Neural progenitor cell (in vitro differentiated cells): ENCODE results near the gene TGFB1. TPM values are rescaled to one million over a fixed set of nuclear protein-coding genes. Genes with fewer than 3 reads are reported as not detected.

ENCODE experiments used
- DNase-seq: peaks from one replicate; pipeline ENCODE4 v3.0.0-alpha.2; 2016; ENCODE audit warnings: low spot score
- H2AFZ ChIP-seq: fragments of 200-600 bp; sonication (generic); replicated peaks from 2 replicates; pipeline ENCODE4 v1.6.1; 2016; ENCODE audit warnings: antibody characterized with exemption
- H3F3A ChIP-seq: fragments of 200-600 bp; sonication (generic); 2 replicates; pipeline ENCODE4 v1.6.1; 2016; ENCODE audit warnings: antibody characterized with exemption, low read depth
- H3K27ac ChIP-seq: fragments of 200-600 bp; sonication (generic); 2 replicates; pipeline ENCODE4 v1.5.1; 2016; ENCODE audit warnings: mild to moderate bottlenecking
- H3K27me3 ChIP-seq: fragments of 200-600 bp; sonication (generic); 2 replicates; pipeline ENCODE4 v1.6.1; 2016; ENCODE audit warnings: mild to moderate bottlenecking, moderate library complexity
- H3K36me3 ChIP-seq: fragments of 200-600 bp; sonication (generic); 2 replicates; pipeline ENCODE4 v1.5.1; 2016
- H3K4me1 ChIP-seq: fragments of 200-600 bp; sonication (generic); 2 replicates; pipeline ENCODE4 v1.6.1; 2016; ENCODE audit warnings: mixed run types
- H3K4me2 ChIP-seq: fragments of 200-600 bp; sonication (generic); 2 replicates; pipeline ENCODE4 v1.6.1; 2016
- H3K4me3 ChIP-seq: fragments of 200-600 bp; sonication (generic); 2 replicates; pipeline ENCODE4 v1.5.1; 2016
- H3K79me2 ChIP-seq: fragments of 200-600 bp; sonication (generic); 2 replicates; pipeline ENCODE4 v1.6.1; 2016; ENCODE audit warnings: low read depth
- H3K9ac ChIP-seq: fragments of 200-600 bp; sonication (generic); 2 replicates; pipeline ENCODE4 v1.6.1; 2016
- H3K9me3 ChIP-seq: fragments of 200-600 bp; sonication (generic); 2 replicates; pipeline ENCODE4 v1.5.1; 2016; ENCODE audit warnings: low read depth
- H4K20me1 ChIP-seq: fragments of 200-600 bp; sonication (generic); 2 replicates; pipeline ENCODE4 v1.6.1; 2016; ENCODE audit warnings: low read depth
- H3K27ac Mint-ChIP-seq: 3 replicates; pipeline ENCODE4 v1.8.0; 2021; ENCODE audit warnings: mixed read lengths
- H3K27me3 Mint-ChIP-seq: 2 replicates; pipeline ENCODE4 v1.8.0; 2022; ENCODE audit warnings: low read depth, mild to moderate bottlenecking, inconsistent platforms, moderate library complexity, mixed read lengths; ENCODE audit not compliant: insufficient read depth
- H3K36me3 Mint-ChIP-seq: 3 replicates; pipeline ENCODE4 v1.8.0; 2021; ENCODE audit warnings: mixed read lengths
- H3K4me1 Mint-ChIP-seq: 3 replicates; pipeline ENCODE4 v1.8.0; 2021; ENCODE audit warnings: mixed read lengths
- H3K4me3 Mint-ChIP-seq: 3 replicates; pipeline ENCODE4 v1.8.0; 2021; ENCODE audit warnings: mild to moderate bottlenecking, moderate library complexity, mixed read lengths
- H3K9me3 Mint-ChIP-seq: 3 replicates; pipeline ENCODE4 v1.8.0; 2020; ENCODE audit warnings: mixed read lengths
- CTCF ChIP-seq: fragments of 200-600 bp; sonication (generic); IDR thresholded peaks from 2 replicates; pipeline ENCODE4 v1.5.1; 2017; ENCODE audit warnings: antibody characterized with exemption, mild to moderate bottlenecking
- EZH2 ChIP-seq: fragments of 200-600 bp; sonication (generic); IDR thresholded peaks from 2 replicates; pipeline ENCODE4 v1.6.1; 2017; ENCODE audit warnings: antibody characterized with exemption, mild to moderate bottlenecking, moderate library complexity
- EZH2phosphoT487 ChIP-seq: fragments of 200-600 bp; sonication (generic); IDR thresholded peaks from 2 replicates; pipeline ENCODE4 v1.6.1; 2017; ENCODE audit warnings: antibody characterized with exemption
- small RNA-seq: library from RNA; depleted of rRNA; stranded (forward); fragments of <200 nt; gene quantifications from one replicate; pipeline ENCODE3, GENCODE V24; 2015
- total RNA-seq: library from RNA; depleted of rRNA; stranded (reverse); fragments of >200 nt; gene quantifications from 2 replicates; pipeline ENCODE4 v1.2.3, GENCODE V29; 2015; ENCODE audit warnings: low replicate concordance

TGFB1 gene
- total RNA-seq, 1 donor from 2014 or later, result 0.65 TPM

- Mint-ChIP-seq H3K27me3 (peaks cover 3% of the 10 kb centered on the region), H3K4me3 (no peak overlapping the region), H3K27ac (no peak overlapping the region), H3K4me1 (peaks cover 3% of the 10 kb centered on the region), H3K9me3 (no peaks in the 10 kb centered on the region), H3K36me3 (peaks cover 41% of the 10 kb centered on the region)
- TF ChIP-seq EZH2phosphoT487, result no peak
- no peak for TF ChIP-seq CTCF
- TF ChIP-seq EZH2, result no peak
- H3K27me3 ChIP-seq, result no peaks in the 10 kb centered on the region
- peaks cover 63% of the 10 kb centered on the region for H3K79me2 ChIP-seq
- no peaks in the 10 kb centered on the region for H3K9me3 ChIP-seq
- no peak for DNase-seq
- H3K4me3 ChIP-seq, result no peak overlapping the region
- H3F3A ChIP-seq, result peaks cover 9% of the 10 kb centered on the region
- H3K4me2 ChIP-seq, result no peak overlapping the region
- H2AFZ ChIP-seq, result no peak overlapping the region
- peaks cover 48% of the 10 kb centered on the region for H4K20me1 ChIP-seq
- H3K36me3 ChIP-seq, result peaks cover 26% of the 10 kb centered on the region
- no peaks in the 10 kb centered on the region for H3K4me1 ChIP-seq
- H3K27ac ChIP-seq, result no peak overlapping the region
- H3K9ac ChIP-seq, result no peak overlapping the region
These were observed 64.8 kb downstream of the TGFB1 start for GRCh38 chr19:41288673-41289530.

Small RNAs within 50 kb of the gene (small RNA-seq; reads per million reads assigned to genes)
- not detected for gene RN7SL34P

Other genes starting within 250 kb of the TGFB1 start
- gene CYP2F1, start 239.5 kb downstream of the TGFB1 start, total RNA-seq, result not detected in 2 replicates
- gene CYP2S1, start 160.7 kb downstream of the TGFB1 start, total RNA-seq, result 2.0 and 8.3 TPM in 2 replicates
- gene AXL, start 134.7 kb downstream of the TGFB1 start, total RNA-seq, result 24.7 and 45.6 TPM in 2 replicates
- gene HNRNPUL1, start 89.5 kb downstream of the TGFB1 start, total RNA-seq, result 126 and 188 TPM in 2 replicates
- 14.1 and 19.1 TPM in 2 replicates for gene CCDC97, start 43.8 kb downstream of the TGFB1 start, total RNA-seq
- 2.5 and 5.5 TPM in 2 replicates for gene B9D2, start 10.2 kb upstream of the TGFB1 start, total RNA-seq
- gene TMEM91, start 22.6 kb upstream of the TGFB1 start, total RNA-seq, result 4.5 and 10.7 TPM in 2 replicates
- gene EXOSC5, start 43.4 kb upstream of the TGFB1 start, total RNA-seq, result 10.3 and 26.0 TPM in 2 replicates
- gene BCKDHA, start 43.9 kb upstream of the TGFB1 start, total RNA-seq, result 25.7 and 62.8 TPM in 2 replicates
- 1.3 TPM in 1 of 2 replicates, not detected in the other for gene B3GNT8, start 73.5 kb upstream of the TGFB1 start, total RNA-seq
- 39.8 and 89.4 TPM in 2 replicates for gene DMAC2, start 86.0 kb upstream of the TGFB1 start, total RNA-seq
- not detected in 2 replicates for gene ERICH4, start 89.2 kb upstream of the TGFB1 start, total RNA-seq
- gene CEACAM21, start 222.2 kb upstream of the TGFB1 start, total RNA-seq, result 0.19 TPM in 1 of 2 replicates, not detected in the other